H1 (cell line): ENCODE measurements around the gene SYK. TPM values are rescaled to one million over a fixed set of nuclear protein-coding genes. Genes with fewer than 3 reads are reported as not detected.

Experiments used
- CTCF ChIA-PET: fragments of 300-600 bp; sonication (Branson Sonifier 250); formaldehyde crosslinking; loops from one replicate; lab custom pipeline; 2021; ENCODE audit not compliant: partially characterized antibody; lab: Charles Lee
- POLR2A ChIA-PET: fragments of 300-600 bp; sonication (Branson Sonifier 250); formaldehyde crosslinking; loops from one replicate; lab custom pipeline; 2021; ENCODE audit warnings: inconsistent platforms; ENCODE audit not compliant: partially characterized antibody; lab: Charles Lee
- DNase-seq, 2 experiments: peaks; one replicate each; pipeline versions ENCODE4 v3.0.0 to v3.0.0-alpha.2; 2010 to 2022; ENCODE audit warnings: low spot score in 2 of 2, low read depth in 1 of 2, mixed read lengths in 1 of 2
- FAIRE-seq: peaks from 2 replicates; lab custom pipeline; 2011; peaks lifted over from hg19 to GRCh38; lab: Jason Lieb, UNC
- H2AFZ ChIP-seq: 2 replicates; pipeline ENCODE4 v1.8.1; 2012; ENCODE audit warnings: low read length, inconsistent platforms
- H2AK5ac ChIP-seq: 2 replicates; pipeline ENCODE4 v1.6.1; 2013; ENCODE audit warnings: low read depth, low read length
- H2BK120ac ChIP-seq: replicated peaks from 2 replicates; pipeline ENCODE3; 2013; ENCODE audit warnings: low read depth, low read length, inconsistent platforms
- H2BK12ac ChIP-seq: 2 replicates; pipeline ENCODE4 v1.6.1; 2013; ENCODE audit warnings: low read depth, low read length
- H2BK15ac ChIP-seq: 2 replicates; pipeline ENCODE4 v1.6.1; 2013; ENCODE audit warnings: low read length
- H2BK20ac ChIP-seq: 2 replicates; pipeline ENCODE4 v1.6.1; 2013; ENCODE audit warnings: low read length
- H2BK5ac ChIP-seq: 2 replicates; pipeline ENCODE4 v1.6.1; 2013; ENCODE audit warnings: low read depth, low read length
- H3K14ac ChIP-seq: 2 replicates; pipeline ENCODE4 v1.6.1; 2013; ENCODE audit warnings: inconsistent platforms; ENCODE audit not compliant: insufficient read length
- H3K18ac ChIP-seq: 2 replicates; pipeline ENCODE4 v1.6.1; 2013; ENCODE audit warnings: low read length; ENCODE audit errors: extremely low read depth
- H3K23ac ChIP-seq: 2 replicates; pipeline ENCODE4 v1.6.1; 2013; ENCODE audit warnings: inconsistent platforms; ENCODE audit not compliant: insufficient read length
- H3K23me2 ChIP-seq: 2 replicates; pipeline ENCODE4 v1.6.1; 2013; ENCODE audit warnings: low read depth, low read length
- H3K27ac ChIP-seq: 2 replicates; pipeline ENCODE4 v1.6.1; 2011; ENCODE audit warnings: low read depth, low read length, inconsistent platforms
- H3K27me3 ChIP-seq, 4 experiments: replicated peaks in 1 of 4; 1 replicate in 1 of 4; 2 replicates in 3 of 4; pipeline versions ENCODE4 v1.6.1 to v1.8.1; 2011 to 2013; ENCODE audit warnings: low read length in 3 of 4, mild to moderate bottlenecking in 3 of 4, inconsistent platforms in 2 of 4, mixed read lengths in 2 of 4, moderate library complexity in 1 of 4; ENCODE audit not compliant: control insufficient read depth in 3 of 4, insufficient read depth in 3 of 4; ENCODE audit errors: extremely low read depth in 1 of 4
- H3K36me3 ChIP-seq, 4 experiments: 2 replicates each; pipeline versions ENCODE4 v1.6.1 to v1.8.1; 2011 to 2013; ENCODE audit warnings: mild to moderate bottlenecking in 4 of 4, low read length in 3 of 4, moderate library complexity in 2 of 4, control low read depth in 1 of 4, inconsistent platforms in 1 of 4; ENCODE audit not compliant: insufficient read depth in 4 of 4, control insufficient read depth in 2 of 4
- H3K4ac ChIP-seq: replicated peaks from 2 replicates; pipeline ENCODE3; 2013; ENCODE audit warnings: low read length, low read depth, mixed read lengths, inconsistent platforms; ENCODE audit not compliant: insufficient read length
- H3K4me1 ChIP-seq, 4 experiments: replicated peaks in 1 of 4; 1 replicate in 1 of 4; 2 replicates in 3 of 4; pipeline versions ENCODE4 v1.6.1 to v1.8.1; 2011 to 2013; ENCODE audit warnings: low read length in 3 of 4, inconsistent platforms in 2 of 4, mixed read lengths in 1 of 4; ENCODE audit not compliant: insufficient read depth in 4 of 4, control insufficient read depth in 3 of 4
- H3K4me2 ChIP-seq, 2 experiments: 2 replicates each; pipeline versions ENCODE4 v1.6.1 to v1.8.1; 2011 to 2013; ENCODE audit warnings: low read depth in 2 of 2, low read length in 2 of 2, control low read depth in 1 of 2, inconsistent platforms in 1 of 2, mild to moderate bottlenecking in 1 of 2; ENCODE audit not compliant: insufficient read depth in 1 of 2
- H3K4me3 ChIP-seq, 4 experiments: fragments of 200-600, 300-600 bp in 1 of 4; sonication (generic), shearing (Covaris generic), sonication (Bioruptor Twin) in 1 of 4; 2 replicates each; pipeline versions ENCODE4 v1.5.1 to v1.8.1; 2011 to 2016; ENCODE audit warnings: low read length in 4 of 4, low read depth in 3 of 4, control low read depth in 2 of 4, inconsistent platforms in 2 of 4, mild to moderate bottlenecking in 2 of 4, mixed read lengths in 1 of 4, moderate library complexity in 1 of 4; ENCODE audit not compliant: insufficient read depth in 2 of 4; ENCODE audit errors: extremely low read depth in 1 of 4
- H3K56ac ChIP-seq: replicated peaks from 2 replicates; pipeline ENCODE3; 2013; ENCODE audit warnings: low read depth, mild to moderate bottlenecking, mixed read lengths, low read length, inconsistent platforms; ENCODE audit not compliant: insufficient read length
- H3K79me1 ChIP-seq: 2 replicates; pipeline ENCODE4 v1.6.1; 2013; ENCODE audit warnings: low read depth, low read length, control low read depth
- H3K79me2 ChIP-seq, 2 experiments: 2 replicates each; pipeline versions ENCODE4 v1.6.1 to v1.8.1; 2012 to 2013; ENCODE audit warnings: low read length in 2 of 2, mild to moderate bottlenecking in 2 of 2, inconsistent platforms in 1 of 2; ENCODE audit not compliant: insufficient read depth in 2 of 2, control insufficient read depth in 1 of 2
- H3K9ac ChIP-seq, 4 experiments: replicated peaks in 1 of 4; 1 replicate in 1 of 4; 2 replicates in 3 of 4; pipeline versions ENCODE4 v1.6.1 to v1.8.1; 2011 to 2013; ENCODE audit warnings: low read depth in 3 of 4, low read length in 3 of 4, control low read depth in 2 of 4, mild to moderate bottlenecking in 2 of 4, moderate library complexity in 2 of 4, inconsistent platforms in 1 of 4; ENCODE audit errors: extremely low read depth in 1 of 4
- H3K9me3 ChIP-seq, 2 experiments: 2 replicates each; pipeline versions ENCODE4 v1.6.1 to v1.8.1; 2012 to 2013; ENCODE audit warnings: mild to moderate bottlenecking in 2 of 2, moderate library complexity in 2 of 2, control low read depth in 1 of 2, inconsistent platforms in 1 of 2, low read depth in 1 of 2, low read length in 1 of 2, mixed read lengths in 1 of 2; ENCODE audit not compliant: insufficient read depth in 2 of 2
- H4K20me1 ChIP-seq, 2 experiments: replicated peaks in 1 of 2; 2 replicates each; pipeline versions ENCODE3 to v1.8.1; 2011 to 2013; ENCODE audit warnings: inconsistent platforms in 2 of 2, low read length in 2 of 2, mild to moderate bottlenecking in 1 of 2; ENCODE audit not compliant: insufficient read depth in 2 of 2, control insufficient read depth in 1 of 2
- H4K5ac ChIP-seq: 2 replicates; pipeline ENCODE4 v1.6.1; 2013; ENCODE audit warnings: low read length, low read depth, mixed read lengths, inconsistent platforms; ENCODE audit not compliant: insufficient read length
- H4K8ac ChIP-seq: 2 replicates; pipeline ENCODE4 v1.8.0; 2013; ENCODE audit warnings: mild to moderate bottlenecking, moderate library complexity, low read length, inconsistent platforms; ENCODE audit not compliant: insufficient read depth; ENCODE audit errors: extremely low read depth
- H4K91ac ChIP-seq: replicated peaks from 2 replicates; pipeline ENCODE3; 2013; ENCODE audit warnings: low read length, mixed read lengths, inconsistent platforms; ENCODE audit not compliant: insufficient read length
- BACH1 ChIP-seq: IDR thresholded peaks from 2 replicates; pipeline ENCODE4 v1.6.1; 2012; ENCODE audit warnings: low read length, improper control_type of control experiment
- CTCF ChIP-seq, 3 experiments: IDR thresholded peaks; 1 replicate in 2 of 3; 2 replicates in 1 of 3; pipeline versions ENCODE4 v1.5.1 to v1.6.1; 2011; ENCODE audit warnings: low read length in 3 of 3, mild to moderate bottlenecking in 3 of 3, inconsistent platforms in 2 of 3, low read depth in 1 of 3, moderate library complexity in 1 of 3; ENCODE audit not compliant: insufficient read depth in 1 of 3; ENCODE audit errors: control extremely low read depth in 1 of 3
- EZH2 ChIP-seq: fragments of 200-600 bp; sonication (generic); IDR thresholded peaks from 2 replicates; pipeline ENCODE4 v1.7.1; 2012; ENCODE audit warnings: low read depth, mild to moderate bottlenecking, moderate library complexity, low read length, inconsistent platforms; ENCODE audit not compliant: severe bottlenecking
- JUN ChIP-seq: IDR thresholded peaks from 2 replicates; pipeline ENCODE4 v1.6.1; 2011; ENCODE audit warnings: low read depth, mild to moderate bottlenecking, improper control_type of control experiment, low read length
- KDM5A ChIP-seq: fragments of 200-600 bp; IDR thresholded peaks from 2 replicates; pipeline ENCODE4 v1.7.1; 2012; ENCODE audit warnings: mild to moderate bottlenecking, low read length, inconsistent platforms, mixed read lengths
- POLR2A ChIP-seq, 2 experiments: IDR thresholded peaks; 1 replicate in 1 of 2; 2 replicates in 1 of 2; pipeline ENCODE4 v1.6.1; 2011; ENCODE audit warnings: low read depth in 2 of 2, low read length in 2 of 2, mild to moderate bottlenecking in 2 of 2; ENCODE audit errors: control extremely low read depth in 1 of 2
- RBBP5 ChIP-seq: IDR thresholded peaks from 2 replicates; pipeline ENCODE4 v1.7.1; 2012; ENCODE audit warnings: low read depth, mild to moderate bottlenecking, inconsistent platforms, low read length, moderate library complexity, borderline replicate concordance
- SIN3A ChIP-seq, 2 experiments: IDR thresholded peaks in 1 of 2; conservative IDR thresholded peaks in 1 of 2; 2 replicates each; pipeline ENCODE4 v1.6.1; 2011 to 2012; ENCODE audit warnings: low read length in 2 of 2, improper control_type of control experiment in 1 of 2, low read depth in 1 of 2, mild to moderate bottlenecking in 1 of 2
- SP1 ChIP-seq: IDR thresholded peaks from 2 replicates; pipeline ENCODE4 v1.6.1; 2011; ENCODE audit warnings: low read depth, low read length
- TAF1 ChIP-seq: IDR thresholded peaks from 2 replicates; pipeline ENCODE4 v1.6.1; 2011; ENCODE audit warnings: mild to moderate bottlenecking, low read depth, low read length
- YY1 ChIP-seq: IDR thresholded peaks from 2 replicates; pipeline ENCODE4 v1.6.1; 2011; ENCODE audit warnings: low read depth, mild to moderate bottlenecking, low read length
- WGBS, 2 experiments: shearing (Covaris generic) in 1 of 2; methylation state at CpG; one replicate each; pipeline versions ENCODE4 v1.1.6 to v1.1.7; 2013 to 2015; ENCODE audit warnings: low lambda C conversion rate in 2 of 2, mixed read lengths in 2 of 2, inconsistent platforms in 1 of 2, low coverage in 1 of 2, missing lambda C conversion rate in 1 of 2; ENCODE audit not compliant: insufficient replicate concordance in 2 of 2, insufficient coverage in 1 of 2, insufficient read length in 1 of 2; ENCODE audit errors: extremely low coverage in 1 of 2, missing lambda C conversion rate in 1 of 2; 5-methylcytosine and 5-hydroxymethylcytosine counted together
- polyA plus RNA-seq, 7 experiments: library from polyadenylated mRNA; depleted of rRNA in 3 of 7; stranded (reverse) in 5 of 7; unstranded in 2 of 7; fragments of >200 nt in 5 of 7; fragments of 200-250 nt in 2 of 7; gene quantifications; 1 replicate in 5 of 7; 2 replicates in 1 of 7; 4 replicates in 1 of 7; pipeline versions ENCODE4 v1.2.1 to v1.2.3, GENCODE V29; 2011 to 2013; ENCODE audit warnings: missing spikeins in 2 of 7, mixed read lengths in 2 of 7
- total RNA-seq: library from RNA; stranded (reverse); fragmentation: NEBNext Ultra II Directional; extraction: Animal tissue kit (Norgen Biotek cat#: 25700); gene quantifications from 2 replicates; pipeline ENCODE4 v1.2.1, GENCODE V29; 2021
- TF ChIP-seq, protein P1 (sequence below): IDR thresholded peaks from 2 replicates; pipeline ENCODE4 v1.6.1; 2011; ENCODE audit warnings: low read depth, mild to moderate bottlenecking, low read length; ENCODE audit not compliant: insufficient read depth

The SYK gene
- total and polyA plus RNA-seq, 2 of the 8 experiments (the other 6 are each of a cell fraction or from before 2014, with no cell fraction given): 1.5 to 4.4 TPM

DNA sequence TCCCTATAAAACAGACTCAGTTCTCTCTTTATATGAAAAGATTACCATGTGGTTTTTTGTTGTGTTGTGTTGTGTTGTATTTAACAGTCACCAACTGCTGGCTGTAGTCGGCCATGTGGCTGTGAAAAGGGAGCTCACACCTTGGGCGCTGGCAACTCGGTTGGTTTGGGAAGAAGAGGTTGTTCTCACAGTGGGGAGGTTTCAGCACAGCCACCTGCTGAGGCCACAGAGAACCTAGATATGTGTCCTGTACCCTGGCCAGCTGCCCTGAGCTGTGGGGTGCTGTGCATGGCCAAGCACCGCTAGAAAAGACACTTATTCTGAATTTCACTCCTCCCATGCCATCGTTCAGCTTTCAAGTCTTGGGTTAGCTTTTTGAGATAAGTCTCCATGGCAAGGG, 58.8 kb downstream of the SYK start:
- Histone ChIP-seq H2AFZ (no peak overlapping the region), H3K79me2 (no peaks in the 10 kb centered on the region), H3K4ac (no peak overlapping the region), H4K5ac (no peak overlapping the region), H4K8ac (no peak overlapping the region), H3K23me2 (no peaks in the 10 kb centered on the region), H3K18ac (no peak overlapping the region), H2BK12ac (no peak overlapping the region), H3K4me2 (no peak overlapping the region), H2BK15ac (no peak overlapping the region), H2BK120ac (no peak overlapping the region), H3K27ac (no peak overlapping the region), H3K9me3 (no peaks in the 10 kb centered on the region), H2BK5ac (no peak overlapping the region), H3K4me3 (no peak overlapping the region), H3K27me3 (no peaks in the 10 kb centered on the region), H4K20me1 (no peaks in the 10 kb centered on the region), H3K56ac (no peak overlapping the region), H3K4me1 (no peaks in the 10 kb centered on the region), H4K91ac (no peak overlapping the region), H3K9ac (no peak overlapping the region; a peak in 1 of 7 replicates), H3K23ac (no peak overlapping the region), H2BK20ac (no peak overlapping the region), H3K79me1 (no peaks in the 10 kb centered on the region), H3K36me3 (no peaks in the 10 kb centered on the region), H3K14ac (no peak overlapping the region), H2AK5ac (no peak overlapping the region)
- POLR2A ChIA-PET: no interaction called here
- 84% methylated on average over 5 of the region's 5 CpGs; no CpG with 5 or more reads in 1 of the 2 experiments for WGBS, 2 experiments
- DNase-seq (no peak), FAIRE-seq (no peak)
- CTCF ChIA-PET: interaction anchor here (0.8 to 1.8 kb wide), 4 partner anchors 8 to 38 kb away, joined by 3 to 6 read pairs (median 3); no protein-coding TSS in a partner anchor
- TF ChIP-seq TAF1 (no peak), RBBP5 (no peak), YY1 (no peak), KDM5A (no peak), EZH2 (no peak), SP1 (no peak), JUN (no peak), CTCF (IDR thresholded peaks at IDR 0.05; ENCODE audit: control extremely low read depth in 1 of 3, insufficient read depth in 1 of 3, low read depth in 1 of 3, low read length in 3 of 3) (no peak), SIN3A (conservative IDR thresholded peaks at IDR 0.05 in 1 of 2, IDR thresholded peaks at IDR 0.05 in 1 of 2; ENCODE audit: low read depth in 1 of 2, low read length in 2 of 2) (no peak), BACH1 (no peak), POLR2A (IDR thresholded peaks at IDR 0.05; ENCODE audit: control extremely low read depth in 1 of 2, low read depth in 2 of 2, low read length in 2 of 2) (no peak)
- TF ChIP-seq, protein P1, sequence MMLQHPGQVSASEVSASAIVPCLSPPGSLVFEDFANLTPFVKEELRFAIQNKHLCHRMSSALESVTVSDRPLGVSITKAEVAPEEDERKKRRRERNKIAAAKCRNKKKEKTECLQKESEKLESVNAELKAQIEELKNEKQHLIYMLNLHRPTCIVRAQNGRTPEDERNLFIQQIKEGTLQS: no peak
